Ammon's horn (tissue), 1 donor: Measurements from ENCODE around the gene ARID2.
A peak's percentile ranks its signal among the peaks of the same experiment; 100 is the strongest.

Source experiments
- DNase-seq: peaks from one replicate; pipeline ENCODE4 v3.0.0-alpha.2; 2016; ENCODE audit warnings: low spot score

Gene ARID2

GRCh38 chr12:45853550-45853949 lies 124.0 kb downstream of the ARID2 start:
- no peak for DNase-seq

GRCh38 chr12:45863332-45863731 lies 133.8 kb downstream of the ARID2 start:
- DNase-seq = no peak

GRCh38 chr12:45866299-45866698 lies 136.8 kb downstream of the ARID2 start:
- DNase-seq = no peak

- no peak for DNase-seq
Observed at GRCh38 chr12:45872446-45872845, 142.9 kb downstream of the ARID2 start.

GRCh38 chr12:45877069-45877468 lies 147.6 kb downstream of the ARID2 start:
- DNase-seq = no peak

- DNase-seq = no peak
Observed at GRCh38 chr12:45878630-45879255, 149.2 kb downstream of the ARID2 start.

GRCh38 chr12:45879363-45879895 lies 149.9 kb downstream of the ARID2 start:
- no peak for DNase-seq

GRCh38 chr12:45880533-45880932 lies 151.0 kb downstream of the ARID2 start:
- DNase-seq = no peak

GRCh38 chr12:45883187-45883586 lies 153.7 kb downstream of the ARID2 start:
- no peak for DNase-seq

- DNase-seq = no peak
Observed at GRCh38 chr12:45886685-45887084, 157.2 kb downstream of the ARID2 start.

- DNase-seq = no peak
Observed at GRCh38 chr12:45887544-45887943, 158.0 kb downstream of the ARID2 start.

- no peak for DNase-seq
Observed at GRCh38 chr12:45890276-45890675, 160.8 kb downstream of the ARID2 start.

- DNase-seq = peak; percentile 43
Observed at GRCh38 chr12:45893240-45893639, 163.7 kb downstream of the ARID2 start.

- DNase-seq = no peak
Observed at GRCh38 chr12:45895961-45896360, 166.5 kb downstream of the ARID2 start.

- no peak for DNase-seq
Observed at GRCh38 chr12:45898094-45898493, 168.6 kb downstream of the ARID2 start.

GRCh38 chr12:45907955-45908354 lies 178.4 kb downstream of the ARID2 start:
- no peak for DNase-seq

GRCh38 chr12:45909041-45909713 lies 179.7 kb downstream of the ARID2 start:
- no peak for DNase-seq

GRCh38 chr12:45912774-45913173 lies 183.3 kb downstream of the ARID2 start:
- DNase-seq = no peak

- no peak for DNase-seq
Observed at GRCh38 chr12:45913631-45914030, 184.1 kb downstream of the ARID2 start.

GRCh38 chr12:45914090-45914489 lies 184.6 kb downstream of the ARID2 start:
- DNase-seq = no peak

GRCh38 chr12:45915405-45915804 lies 185.9 kb downstream of the ARID2 start:
- DNase-seq = no peak

GRCh38 chr12:45918818-45919217 lies 189.3 kb downstream of the ARID2 start:
- DNase-seq = no peak

GRCh38 chr12:45928309-45928708 lies 198.8 kb downstream of the ARID2 start:
- no peak for DNase-seq

- no peak for DNase-seq
Observed at GRCh38 chr12:45930369-45930768, 200.9 kb downstream of the ARID2 start.
